ENCODE results near the gene ZNF701.
A peak's percentile ranks its signal among the peaks of the same experiment; 100 is the strongest.
"Not testable (repeated sequence)": the region's sequence is repeated elsewhere in the genome, so short reads cannot be mapped to it uniquely, and the experiment has no call there.

The ZNF701 gene

GRCh38 chr19:52570000-52570861, at the start of gene ZNF701:
Gene ZNF701, plus strand, starts transcription at chr19:52570287. Its CDS starts 3,861 bp downstream, at chr19:52574148.
- peak; percentile 91 for DNase-seq

GRCh38 chr19:52522551-52522950, 47.5 kb upstream of the ZNF701 start:
- DNase-seq = no peak

- DNase-seq = no peak
These were observed 46.0 kb upstream of the ZNF701 start for GRCh38 chr19:52524086-52524485.

GRCh38 chr19:52527134-52527955, 42.7 kb upstream of the ZNF701 start, which contains the start of gene ZNF808:
Gene ZNF808, plus strand, starts transcription at chr19:52527668. Its CDS starts 15,617 bp downstream, at chr19:52543285.
- peak; percentile 96 for DNase-seq

- no peak for DNase-seq
These were observed 42.1 kb upstream of the ZNF701 start for GRCh38 chr19:52527956-52528351.

GRCh38 chr19:52532480-52532879, 37.6 kb upstream of the ZNF701 start:
- DNase-seq = no peak

- DNase-seq = no peak
These were observed 36.2 kb upstream of the ZNF701 start for GRCh38 chr19:52533901-52534300.

- DNase-seq = not testable (repeated sequence)
These were observed 34.7 kb upstream of the ZNF701 start for GRCh38 chr19:52535385-52535770.

GRCh38 chr19:52535771-52536447, 34.2 kb upstream of the ZNF701 start:
- peak; percentile 87 for DNase-seq

GRCh38 chr19:52536448-52536800, 33.7 kb upstream of the ZNF701 start:
- DNase-seq = peak; percentile 64

- not testable (repeated sequence) for DNase-seq
These were observed 31.3 kb upstream of the ZNF701 start for GRCh38 chr19:52538815-52539214.

GRCh38 chr19:52541176-52541575, 28.9 kb upstream of the ZNF701 start:
- not testable (repeated sequence) for DNase-seq

- DNase-seq = no peak
These were observed 28.5 kb upstream of the ZNF701 start for GRCh38 chr19:52541608-52542007.

GRCh38 chr19:52542541-52542940, 27.5 kb upstream of the ZNF701 start:
- not testable (repeated sequence) for DNase-seq

GRCh38 chr19:52542984-52543664, 27.0 kb upstream of the ZNF701 start:
- no peak for DNase-seq

- no peak for DNase-seq
These were observed 15.7 kb upstream of the ZNF701 start for GRCh38 chr19:52554216-52554971.

- DNase-seq = no peak
These were observed 12.7 kb upstream of the ZNF701 start for GRCh38 chr19:52557231-52557995.

- DNase-seq = not testable (repeated sequence)
These were observed 11.2 kb upstream of the ZNF701 start for GRCh38 chr19:52558732-52559445.

- not testable (repeated sequence) for DNase-seq
These were observed 8.5 kb upstream of the ZNF701 start for GRCh38 chr19:52561611-52562010.

- no peak for DNase-seq
These were observed 4.0 kb upstream of the ZNF701 start for GRCh38 chr19:52566121-52566520.
